Activated CD8-positive, alpha-beta memory T cell treated with anti-CD3 and anti-CD28 coated beads for 24 hours (primary cell): ENCODE results near the gene CLHC1.
"Not testable (repeated sequence)": the region's sequence is repeated elsewhere in the genome, so short reads cannot be mapped to it uniquely, and the experiment has no call there.

ENCODE experiments used
- DNase-seq: peaks from one replicate; pipeline ENCODE4 v3.0.0-alpha.2; 2020

The CLHC1 gene

DNA sequence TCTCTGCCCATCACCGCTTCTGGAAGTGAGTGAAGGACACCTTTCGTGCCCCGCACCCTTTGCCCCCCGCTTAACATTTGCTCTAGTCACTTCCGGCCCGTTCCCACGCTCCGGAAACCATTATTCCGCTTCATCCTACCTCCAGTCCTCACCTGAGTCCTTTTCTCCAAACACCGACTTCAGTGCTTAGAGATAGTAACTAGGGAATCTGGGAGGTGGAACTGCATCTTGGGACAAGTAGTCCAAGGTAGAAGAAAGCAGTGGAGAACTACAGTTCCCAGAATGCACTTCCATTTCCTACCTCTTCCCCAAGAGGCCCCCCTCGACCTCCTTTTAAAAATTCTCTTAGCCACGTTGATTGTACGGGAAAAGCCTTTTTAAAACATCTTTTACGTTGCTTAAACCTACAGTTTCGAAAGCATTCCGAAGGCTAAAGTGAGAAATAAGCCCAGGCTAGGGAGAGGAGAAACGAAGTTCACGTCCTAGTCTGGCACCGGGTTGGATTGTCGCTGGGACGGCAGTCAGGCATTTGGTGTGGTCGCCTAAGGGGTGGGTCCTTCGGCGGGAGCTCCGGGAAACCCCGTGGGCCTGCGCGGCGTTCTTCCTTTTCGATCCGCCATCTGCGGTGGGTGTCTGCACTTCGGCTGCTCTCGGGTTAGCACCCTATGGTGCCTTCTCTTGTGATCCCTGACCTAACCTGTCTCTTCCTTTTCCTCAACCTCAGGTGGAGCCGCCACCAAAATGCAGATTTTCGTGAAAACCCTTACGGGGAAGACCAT is at the start of gene CLHC1, which contains the start of gene RPS27A:
Gene CLHC1 (minus strand): TSS at position 210 of the 779 bp plus-strand sequence. CDS start 9,882 bp downstream, outside the sequence.
Gene RPS27A (plus strand): TSS at position 605 of the 779 bp plus-strand sequence. CDS start 137 bp downstream, at position 742.
- peak; percentile 98 for DNase-seq

DNA sequence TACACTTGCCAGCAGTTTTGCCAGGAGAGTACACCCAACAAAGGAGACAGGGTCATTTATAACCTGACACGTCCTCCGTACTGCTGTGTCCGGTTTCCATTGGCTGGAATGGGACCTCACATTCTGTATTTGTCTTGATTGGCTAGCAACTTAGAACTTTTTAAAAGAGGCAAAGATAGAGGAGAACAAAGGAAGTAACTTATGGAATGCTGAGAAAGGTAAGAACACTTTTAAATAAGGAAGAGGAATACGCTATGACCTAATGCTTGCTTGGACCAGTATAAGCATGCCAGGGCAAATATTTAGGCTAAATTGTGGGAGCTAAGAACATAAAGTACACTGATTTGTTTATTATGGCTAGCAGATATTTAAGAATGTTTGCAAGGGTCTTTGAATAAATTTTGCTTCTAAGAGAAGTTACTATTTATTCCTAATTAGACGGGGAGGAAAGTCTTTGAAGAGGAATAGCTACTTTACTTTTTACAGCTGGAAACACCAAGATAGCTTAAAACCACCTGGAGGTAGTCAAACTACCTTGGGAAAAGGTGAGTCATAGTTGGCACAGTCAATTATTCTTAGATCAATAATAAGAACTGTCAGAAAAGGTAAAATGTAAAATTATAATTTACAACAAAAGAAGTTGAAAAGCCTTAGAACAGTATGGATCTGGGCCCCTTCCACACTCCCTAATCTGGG is 48.9 kb upstream of the CLHC1 start:
- DNase-seq = not testable (repeated sequence)

DNA sequence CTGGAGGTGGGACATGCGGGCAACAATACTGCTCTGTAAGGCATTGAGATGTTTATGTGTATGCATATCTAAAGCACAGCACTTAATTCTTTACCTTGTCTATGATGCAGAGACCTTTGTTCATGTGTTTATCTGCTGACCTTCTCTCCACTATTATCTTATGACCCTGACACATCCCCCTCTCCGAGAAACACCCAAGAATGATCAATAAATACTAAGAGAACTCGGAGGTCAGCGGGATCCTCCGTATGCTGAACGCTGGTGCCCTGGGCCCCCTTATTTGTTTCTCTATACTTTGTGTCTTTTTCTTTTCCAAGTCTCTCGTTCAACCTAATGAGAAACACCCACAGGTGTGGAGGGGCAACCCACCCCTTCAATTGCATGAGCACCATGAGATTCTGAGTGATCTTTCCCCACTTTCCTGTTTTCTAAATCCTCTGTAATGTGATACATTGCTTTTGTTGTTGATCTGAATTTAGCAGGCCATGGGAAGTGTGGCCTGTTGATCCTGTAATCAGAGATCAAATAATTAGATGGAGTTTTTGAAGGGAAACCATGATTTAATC is 47.8 kb upstream of the CLHC1 start:
- DNase-seq = not testable (repeated sequence)

DNA sequence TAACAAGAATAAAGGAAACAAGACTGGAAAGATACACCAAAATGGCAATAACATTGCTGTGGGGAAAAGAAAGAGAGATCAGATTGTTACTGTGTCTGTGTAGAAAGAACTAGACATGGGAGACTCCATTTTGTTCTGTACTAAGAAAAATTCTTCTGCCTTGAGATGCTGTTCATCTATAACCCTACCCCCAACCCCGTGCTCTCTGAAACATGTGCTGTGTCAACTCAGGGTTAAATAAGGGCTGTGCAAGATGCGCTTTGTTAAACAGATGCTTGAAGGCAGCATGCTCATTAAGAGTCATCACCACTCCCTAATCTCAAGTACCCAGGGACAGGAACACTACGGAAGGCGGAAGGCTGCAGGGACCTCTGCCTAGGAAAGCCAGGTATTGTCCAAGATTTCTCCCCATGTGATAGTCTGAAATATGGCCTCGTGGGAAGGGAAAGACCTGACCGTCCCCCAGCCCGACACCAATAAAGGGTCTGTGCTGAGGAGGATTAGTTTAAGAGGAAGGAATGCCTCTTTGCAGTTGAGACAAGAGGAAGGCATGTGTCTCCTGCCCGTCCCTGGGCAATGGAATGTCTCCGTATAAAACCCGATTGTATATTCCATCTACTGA is 47.2 kb upstream of the CLHC1 start:
- not testable (repeated sequence) for DNase-seq

DNA sequence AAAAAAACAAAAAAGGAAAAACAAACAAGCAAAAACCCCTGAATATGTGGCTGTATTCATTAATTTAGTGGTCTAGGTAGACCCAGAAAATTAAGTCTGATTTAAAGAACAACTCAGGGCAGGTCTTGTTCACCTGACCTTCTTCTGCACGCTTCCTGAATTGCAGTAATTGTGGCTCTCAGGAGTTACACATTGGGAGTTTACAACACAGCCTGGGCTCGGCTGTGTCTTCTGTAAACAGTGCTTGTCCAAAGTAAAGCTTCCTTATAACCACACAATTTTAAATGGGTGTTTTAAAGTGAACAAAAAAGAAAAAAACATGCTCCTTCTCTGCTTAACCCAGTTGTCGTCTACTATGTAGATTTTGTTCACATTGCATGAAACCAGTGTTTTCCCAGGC is 45.2 kb upstream of the CLHC1 start:
- DNase-seq = no peak

GRCh38 chr2:55274346-55274745 is 42.3 kb upstream of the CLHC1 start:
- not testable (repeated sequence) for DNase-seq

DNA sequence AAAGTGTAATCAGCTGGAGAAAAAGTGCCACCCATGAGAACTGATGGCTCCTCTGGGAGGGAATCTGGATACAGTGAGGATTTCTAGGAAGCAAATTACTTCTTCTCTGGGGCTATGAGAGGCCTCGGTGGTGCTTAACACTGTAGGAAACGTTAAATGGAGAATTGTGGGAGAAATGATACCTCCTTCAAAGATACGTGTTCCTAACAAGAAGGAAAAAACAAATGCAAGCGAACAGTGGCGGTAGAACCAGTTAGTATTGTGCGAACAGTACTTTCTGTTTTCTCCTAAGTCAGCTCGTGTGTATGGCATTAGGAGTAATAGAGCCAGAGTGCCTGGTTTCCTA is 37.5 kb upstream of the CLHC1 start:
- DNase-seq = no peak

- peak; percentile 96 for DNase-seq
These were observed 37.0 kb upstream of the CLHC1 start, which contains the start of gene MTIF2 for GRCh38 chr2:55268907-55269644. Gene MTIF2, minus strand, starts transcription at chr2:55269231. Its CDS starts 5,373 bp downstream, at chr2:55263858.

GRCh38 chr2:55268288-55268906 is 36.3 kb upstream of the CLHC1 start:
- DNase-seq = no peak

DNA sequence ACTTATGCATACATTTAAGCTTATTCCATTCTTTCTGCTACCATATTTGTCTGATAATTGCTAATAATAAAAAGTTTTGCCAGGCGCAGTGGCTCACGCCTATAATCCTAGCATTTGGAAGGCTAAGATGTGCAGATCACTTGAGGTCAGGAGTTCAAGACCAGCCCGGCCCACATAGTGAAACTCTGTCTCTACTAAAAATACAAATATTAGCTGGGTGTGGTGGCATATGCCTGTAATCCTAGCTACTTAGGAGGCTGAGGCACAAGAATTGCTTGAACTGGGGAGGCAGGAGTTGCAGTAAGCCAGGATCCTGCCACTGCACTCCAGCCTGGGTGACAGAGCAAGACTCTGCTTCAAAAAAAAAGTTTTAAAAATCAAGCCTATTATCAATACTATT is 27.5 kb upstream of the CLHC1 start:
- not testable (repeated sequence) for DNase-seq

GRCh38 chr2:55252832-55253231 is 20.7 kb upstream of the CLHC1 start:
- no peak for DNase-seq

DNA sequence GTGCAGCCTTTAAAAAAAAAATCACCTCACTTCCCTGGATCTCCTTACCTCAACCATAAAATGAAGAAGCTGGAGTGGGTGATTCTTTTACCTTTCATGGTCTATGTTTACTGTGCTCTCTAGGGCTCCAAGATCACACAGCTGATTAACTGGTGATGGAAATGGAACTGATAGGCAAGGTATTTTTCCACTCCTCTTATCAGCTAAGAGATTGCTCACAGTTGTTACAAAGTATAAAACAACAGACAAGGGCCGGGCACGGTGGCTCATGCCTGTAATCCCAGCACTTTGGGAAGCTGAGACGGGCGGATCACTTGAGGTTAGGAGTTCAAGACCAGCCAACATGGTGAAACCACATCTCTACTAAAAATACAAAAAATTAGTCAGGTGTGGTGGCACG is 14.9 kb upstream of the CLHC1 start:
- no peak for DNase-seq

DNA sequence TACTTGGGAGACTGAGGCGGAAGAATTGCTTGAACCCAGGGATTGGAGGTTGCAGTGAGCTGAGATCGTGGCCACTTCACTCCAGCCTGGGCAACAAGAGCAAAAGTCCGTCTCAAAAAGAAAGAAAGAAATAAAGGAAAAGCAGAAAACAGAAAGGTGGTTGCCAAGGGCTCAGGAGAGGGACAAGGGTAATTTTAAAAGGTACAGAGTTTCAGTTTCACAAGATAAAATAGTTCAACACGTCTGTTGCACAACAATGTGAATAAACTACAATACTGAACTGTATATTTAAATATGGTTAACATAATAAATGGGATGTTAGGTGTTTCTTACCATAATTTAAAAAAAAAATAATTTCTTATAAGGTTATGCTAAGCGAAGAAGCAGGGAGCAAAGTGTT is 13.3 kb upstream of the CLHC1 start:
- no peak for DNase-seq

DNA sequence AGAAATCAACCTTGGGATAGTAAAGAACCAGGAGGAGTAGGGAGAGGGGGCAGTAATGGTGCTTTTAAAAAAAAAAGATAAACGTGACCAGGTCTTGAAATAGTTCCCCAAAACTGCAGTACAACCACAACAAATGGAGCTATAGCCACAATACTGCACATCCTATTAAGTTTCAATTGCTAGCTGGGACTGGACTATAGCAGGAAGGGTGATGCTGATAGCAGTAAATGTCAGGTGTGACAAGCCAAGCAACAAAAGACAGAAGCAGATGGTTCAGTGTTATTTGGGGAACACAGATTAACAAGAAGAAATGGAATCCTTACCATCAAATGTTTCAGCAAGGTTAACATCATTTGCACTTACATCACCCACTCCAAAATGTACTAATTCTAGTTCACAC is 10.5 kb upstream of the CLHC1 start:
- DNase-seq = no peak

GRCh38 chr2:55241582-55241981 is 9.5 kb upstream of the CLHC1 start:
- DNase-seq = not testable (repeated sequence)

DNA sequence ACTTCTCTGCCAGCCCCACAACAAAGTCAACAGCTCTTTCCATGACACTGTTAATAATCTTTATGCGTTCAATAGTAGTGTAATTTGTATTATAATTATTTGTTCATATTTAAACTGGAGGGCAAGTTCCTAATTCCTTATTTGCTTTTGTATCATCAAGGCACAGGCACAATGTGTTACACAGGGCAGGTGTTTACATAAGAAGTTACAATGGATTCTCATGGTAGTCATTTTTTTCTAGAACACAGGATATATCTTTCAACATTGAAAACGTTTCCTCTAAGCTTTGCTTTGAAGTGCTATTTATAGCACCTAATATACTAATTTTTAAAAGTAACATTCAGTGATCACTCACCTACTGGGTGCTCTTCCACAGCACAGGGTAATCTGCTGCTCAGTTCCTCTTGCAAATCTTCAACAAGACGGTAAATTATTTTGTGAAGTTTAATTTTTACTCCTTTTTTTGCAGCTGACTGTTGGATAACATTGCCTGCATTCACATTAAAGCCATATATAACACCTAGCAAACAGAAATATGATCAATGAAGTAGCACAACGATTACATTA is 7.6 kb upstream of the CLHC1 start:
- DNase-seq = no peak

DNA sequence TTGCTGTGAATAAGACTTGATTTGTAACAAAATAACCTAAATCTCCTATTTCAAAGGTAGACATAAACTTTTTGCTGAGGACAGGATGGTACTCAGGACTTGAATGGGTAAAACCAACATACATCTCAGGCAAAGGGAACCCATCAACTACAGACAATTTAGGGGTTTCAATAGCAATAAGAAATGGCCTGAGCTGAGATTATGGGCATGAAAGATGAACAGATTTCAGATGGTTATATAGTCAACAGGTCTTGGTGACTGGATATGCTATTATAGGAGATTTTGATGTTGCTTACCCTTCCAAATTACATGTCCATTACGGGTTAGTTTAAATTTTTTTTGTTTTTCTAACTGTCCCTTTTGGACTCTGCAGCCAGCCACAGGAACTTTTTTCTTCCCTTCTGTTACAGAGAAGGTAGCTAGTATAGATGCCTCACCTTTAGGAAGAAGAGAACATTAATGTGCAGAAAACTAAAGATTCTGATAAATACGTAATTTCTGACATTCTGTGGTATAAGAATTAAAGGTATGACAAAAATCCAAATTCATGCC is 5.0 kb upstream of the CLHC1 start:
- no peak for DNase-seq

DNA sequence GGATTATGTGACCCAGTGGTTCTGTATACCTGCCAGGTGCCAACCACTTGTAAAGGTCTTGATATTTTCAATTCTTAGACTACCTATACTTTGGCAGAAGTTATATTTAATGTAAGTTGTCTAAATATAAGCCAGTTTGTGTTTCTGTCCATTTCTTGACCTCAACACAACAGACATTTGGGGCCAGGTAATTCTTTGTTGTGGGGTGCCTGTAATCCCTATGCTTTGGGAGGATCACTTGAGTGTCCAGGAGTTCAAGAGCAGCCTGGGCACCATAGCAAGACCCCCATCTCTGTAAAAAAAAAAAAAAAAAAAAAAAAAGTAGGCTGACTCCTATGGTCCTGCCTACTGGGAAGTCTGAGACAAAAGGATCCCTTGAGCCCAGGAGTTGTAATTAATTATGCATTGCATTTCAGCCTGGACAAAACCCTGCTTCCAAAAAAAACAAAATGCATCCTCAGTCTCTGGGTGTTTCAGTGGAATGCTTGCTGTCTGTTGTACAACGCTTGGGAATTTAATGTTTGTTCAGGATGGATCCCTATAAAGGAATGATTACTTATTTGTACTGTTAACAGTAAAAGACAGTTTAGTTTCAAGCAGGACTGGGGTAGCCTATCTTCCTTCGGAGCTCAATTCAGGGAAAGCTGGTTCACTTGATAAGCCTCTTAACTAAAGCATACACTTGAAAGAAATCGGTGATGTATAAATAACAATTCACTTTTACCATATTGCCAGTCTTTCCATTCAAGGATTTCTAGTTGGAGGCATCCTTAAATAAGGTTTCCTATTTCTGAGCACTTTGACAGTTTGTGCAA is 3.8 kb upstream of the CLHC1 start:
- no peak for DNase-seq

- DNase-seq = no peak
These were observed 1.5 kb upstream of the CLHC1 start for GRCh38 chr2:55233658-55233940.

DNA sequence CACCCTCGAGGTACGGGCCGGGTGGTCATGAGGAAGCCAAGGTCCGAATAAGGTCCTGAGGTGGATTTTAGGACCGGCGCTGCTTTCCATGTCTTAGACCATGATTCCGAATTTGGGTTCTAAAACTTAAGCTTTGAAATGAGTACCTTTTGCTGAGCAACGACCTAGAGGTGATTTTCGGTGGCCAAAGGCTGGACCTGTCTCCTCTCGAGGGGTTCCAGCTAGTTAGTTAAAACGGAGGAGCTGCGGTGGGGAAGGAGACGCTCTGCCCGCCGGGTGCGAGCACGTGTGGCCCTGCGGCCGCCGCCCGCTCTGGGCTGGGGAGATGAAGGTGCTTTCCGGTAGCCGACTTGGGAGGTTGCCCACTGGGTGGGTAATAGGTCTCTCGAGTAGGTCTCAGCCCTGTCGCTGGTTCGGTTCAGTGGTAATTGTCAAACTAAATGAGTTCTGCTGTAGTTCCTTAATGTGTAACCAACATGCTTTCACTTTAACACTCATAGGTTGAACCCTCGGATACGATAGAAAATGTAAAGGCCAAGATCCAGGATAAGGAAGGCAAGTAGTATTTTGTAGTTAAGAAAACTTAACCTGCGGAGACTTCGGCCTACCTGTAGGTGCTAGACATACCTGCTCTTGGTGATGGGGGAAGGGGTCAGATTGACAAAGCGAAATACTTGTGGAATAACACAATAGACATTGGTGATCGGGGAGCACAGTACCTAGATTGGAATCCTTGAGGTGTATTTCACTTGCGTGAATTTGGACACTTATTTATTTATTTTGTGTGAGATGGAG is 967 bp upstream of the CLHC1 start:
- DNase-seq = peak; percentile 81
